GM12878 (cell line): ENCODE results near the gene NINL. TPM values are rescaled to one million over a fixed set of nuclear protein-coding genes. Genes with fewer than 3 reads are reported as not detected.

Experiments
- ATAC-seq: fragments of 200-7000 bp; cut with Tn5 transposase; 3 replicates; pipeline ENCODE4 v1.9.1; 2020; ENCODE audit warnings: mild to moderate bottlenecking, moderate library complexity
- BruUV-seq: library from RNA; stranded (reverse); fragments of 400-500 nt; replicated peaks from 2 replicates; lab custom pipeline; 2021; lab: Mats Ljungman, UMichigan
- CTCF ChIA-PET: fragments of 300-600 bp; sonication (Branson Sonifier 250); formaldehyde crosslinking; extraction: SDS; loops from one replicate; lab custom pipeline; 2021; ENCODE audit warnings: inconsistent platforms; lab: Yijun Ruan, JAX
- POLR2A ChIA-PET: fragments of 350-600 bp; formaldehyde crosslinking; extraction: SDS; loops from one replicate; lab custom pipeline; 2021; ENCODE audit warnings: inconsistent platforms; lab: Charles Lee
- RAD21 ChIA-PET: fragments of 300-600 bp; sonication (Branson Sonifier 250); formaldehyde crosslinking; loops from one replicate; lab custom pipeline; 2023; ENCODE audit warnings: antibody characterized with exemption; ENCODE audit not compliant: unreplicated experiment; lab: Charles Lee
- SMC1A ChIA-PET: fragments of 300-600 bp; sonication (Branson Sonifier 250); formaldehyde crosslinking; loops from one replicate; lab custom pipeline; 2023; ENCODE audit not compliant: unreplicated experiment, uncharacterized antibody; lab: Charles Lee
- DNase-seq: peaks from one replicate; pipeline ENCODE4 v3.0.0-alpha.2; 2011; ENCODE audit warnings: low read depth, low spot score
- FAIRE-seq: peaks from 3 replicates; lab custom pipeline; 2011; peaks lifted over from hg19 to GRCh38; lab: Jason Lieb, UNC
- H2AFZ ChIP-seq: 2 replicates; pipeline ENCODE4 v1.6.0; 2011; ENCODE audit warnings: low read depth, low read length, control low read depth; ENCODE audit not compliant: control insufficient read depth
- H3K27ac ChIP-seq: 2 replicates; pipeline ENCODE4 v1.5.1; 2011; ENCODE audit warnings: control low read depth; ENCODE audit not compliant: control insufficient read depth, insufficient read depth
- H3K27me3 ChIP-seq, 2 experiments: replicated peaks in 1 of 2; 2 replicates each; pipeline versions ENCODE4 v1.6.0 to v1.6.1; 2011; ENCODE audit warnings: low read length in 1 of 2; ENCODE audit not compliant: control insufficient read depth in 2 of 2, insufficient read depth in 2 of 2
- H3K36me3 ChIP-seq, 2 experiments: 2 replicates each; pipeline ENCODE4 v1.5.1; 2011; ENCODE audit warnings: low read length in 1 of 2; ENCODE audit not compliant: control insufficient read depth in 2 of 2, insufficient read depth in 2 of 2
- H3K4me1 ChIP-seq: 2 replicates; pipeline ENCODE4 v1.6.1; 2011; ENCODE audit warnings: mild to moderate bottlenecking, low read length, moderate library complexity, mixed read lengths; ENCODE audit not compliant: control insufficient read depth, insufficient read depth
- H3K4me2 ChIP-seq: 2 replicates; pipeline ENCODE4 v1.6.0; 2011; ENCODE audit warnings: control low read depth; ENCODE audit not compliant: control insufficient read depth, insufficient read depth
- H3K4me3 ChIP-seq: fragments of 200-600 bp; sonication (generic); 2 replicates; pipeline ENCODE4 v1.5.1; 2016
- H3K79me2 ChIP-seq: 2 replicates; pipeline ENCODE4 v1.6.0; 2011; ENCODE audit warnings: low read length; ENCODE audit not compliant: control insufficient read depth, insufficient read depth
- H3K9ac ChIP-seq: 2 replicates; pipeline ENCODE4 v1.8.0; 2011; ENCODE audit warnings: low read length, control low read depth, mixed read lengths; ENCODE audit not compliant: control insufficient read depth, insufficient read depth
- H3K9me3 ChIP-seq: replicated peaks from 3 replicates; pipeline ENCODE4 v1.5.1; 2011; ENCODE audit warnings: mild to moderate bottlenecking, low read length; ENCODE audit not compliant: control insufficient read depth, insufficient read depth
- H4K20me1 ChIP-seq: 2 replicates; pipeline ENCODE4 v1.6.0; 2011; ENCODE audit not compliant: control insufficient read depth, insufficient read depth
- CREM ChIP-seq: IDR thresholded peaks from 2 replicates; pipeline ENCODE4 v1.6.1; 2014; ENCODE audit warnings: antibody characterized with exemption, low read depth
- E2F8 ChIP-seq: fragments of 450-650 bp; IDR thresholded peaks from 2 replicates; pipeline ENCODE4 v1.6.1; 2018; ENCODE audit warnings: mild to moderate bottlenecking, low read depth, moderate library complexity; ENCODE audit not compliant: partially characterized antibody
- FOS ChIP-seq: IDR thresholded peaks from 3 replicates; pipeline ENCODE4 v1.6.1; 2011; ENCODE audit warnings: borderline replicate concordance; ENCODE audit not compliant: insufficient read length; ENCODE audit errors: extremely low read depth
- GATAD2B ChIP-seq: fragments of 450-650 bp; conservative IDR thresholded peaks from 2 replicates; pipeline ENCODE4 v1.6.1; 2017; ENCODE audit warnings: low read depth, mild to moderate bottlenecking, moderate library complexity
- IKZF1 ChIP-seq: fragments of 450-650 bp; conservative IDR thresholded peaks from 2 replicates; pipeline ENCODE4 v1.6.1; 2017; ENCODE audit warnings: antibody characterized with exemption, mild to moderate bottlenecking
- JUND ChIP-seq: IDR thresholded peaks from 2 replicates; pipeline ENCODE4 v1.6.1; 2012; ENCODE audit warnings: low read depth, mild to moderate bottlenecking, low read length, improper control_type of control experiment, moderate library complexity
- MXI1 ChIP-seq: fragments of 150-350 bp; IDR thresholded peaks from 2 replicates; pipeline ENCODE4 v1.6.1; 2011; ENCODE audit warnings: low read depth, mild to moderate bottlenecking, inconsistent platforms, low read length, improper control_type of control experiment
- NFXL1 ChIP-seq: fragments of 450-650 bp; IDR thresholded peaks from 2 replicates; pipeline ENCODE4 v1.6.1; 2017; ENCODE audit warnings: antibody characterized with exemption, mild to moderate bottlenecking, borderline replicate concordance
- NR2C1 ChIP-seq: fragments of 450-650 bp; IDR thresholded peaks from 2 replicates; pipeline ENCODE4 v1.6.1; 2017; ENCODE audit warnings: antibody characterized with exemption, mild to moderate bottlenecking, moderate library complexity
- POLR2AphosphoS2 ChIP-seq: IDR thresholded peaks from 2 replicates; pipeline ENCODE4 v1.6.1; 2011; ENCODE audit warnings: low read depth, mild to moderate bottlenecking, low read length, improper control_type of control experiment, moderate library complexity
- RBBP5 ChIP-seq: fragments of 200-600 bp; sonication (generic); conservative IDR thresholded peaks from 2 replicates; pipeline ENCODE4 v1.6.1; 2016
- SKIL ChIP-seq: fragments of 450-650 bp; IDR thresholded peaks from 2 replicates; pipeline ENCODE4 v1.6.1; 2017; ENCODE audit warnings: mild to moderate bottlenecking, low read depth, inconsistent platforms; ENCODE audit not compliant: poor library complexity, severe bottlenecking
- SMARCA5 ChIP-seq: fragments of 450-650 bp; IDR thresholded peaks from 2 replicates; pipeline ENCODE4 v1.6.1; 2017; ENCODE audit warnings: mild to moderate bottlenecking
- SRF ChIP-seq, 2 experiments: IDR thresholded peaks; 2 replicates each; pipeline ENCODE4 v1.6.1; 2011; ENCODE audit warnings: low read depth in 2 of 2, low read length in 2 of 2, mild to moderate bottlenecking in 1 of 2, moderate library complexity in 1 of 2
- ZZZ3 ChIP-seq: IDR thresholded peaks from 2 replicates; pipeline ENCODE4 v1.6.1; 2011; ENCODE audit warnings: low read depth; ENCODE audit not compliant: control insufficient read depth, insufficient read length
- WGBS: methylation state at CpG from one replicate; pipeline ENCODE4 v1.1.6; 2016; ENCODE audit warnings: low lambda C conversion rate; ENCODE audit not compliant: insufficient replicate concordance, insufficient coverage; ENCODE audit errors: missing lambda C conversion rate; 5-methylcytosine and 5-hydroxymethylcytosine counted together
- in situ Hi-C: fragments of 300-500 bp; cut with MboI; formaldehyde crosslinking; loops from 9 replicates; pipeline ENCODE4 v1.14.3; 2018; ENCODE audit warnings: mixed read lengths
- intact Hi-C: fragments of 100-400 bp; cut with micrococcal nuclease; formaldehyde crosslinking; loops from one replicate; pipeline ENCODE4 v1.14.2; 2022; ENCODE audit not compliant: unreplicated experiment
- polyA plus RNA-seq, 11 experiments: library from polyadenylated mRNA; depleted of rRNA in 4 of 11; unstranded in 6 of 11; stranded (reverse) in 5 of 11; fragments of >200 nt; fragmentation: Nextera tagmentation in 4 of 11; fragmentation: Illumina TruSeq in 1 of 11; extraction: Ambion mirVana in 4 of 11; extraction: Trizol in 1 of 11; gene quantifications; 1 replicate in 1 of 11; 2 replicates in 10 of 11; pipeline versions ENCODE4 v1.2.1 to v1.2.3, GENCODE V29; 2011 to 2016; ENCODE audit warnings: inconsistent platforms in 2 of 11, missing spikeins in 2 of 11, low read depth in 1 of 11
- total RNA-seq, 4 experiments: library from RNA; depleted of rRNA in 3 of 4; stranded (reverse); fragments of >200 nt in 3 of 4; fragmentation: Illumina TruSeq in 1 of 4; extraction: Trizol in 1 of 4; gene quantifications; 2 replicates each; pipeline versions ENCODE4 v1.2.1 to v1.2.3, GENCODE V29; 2013 to 2021
- TF ChIP-seq, protein P1 (sequence below): fragments of 450-650 bp; IDR thresholded peaks from 2 replicates; pipeline ENCODE4 v1.6.1; 2014; ENCODE audit warnings: mild to moderate bottlenecking
- TF ChIP-seq, protein P2 (sequence below): fragments of 450-650 bp; IDR thresholded peaks from 2 replicates; pipeline ENCODE4 v1.6.1; 2016; ENCODE audit warnings: mild to moderate bottlenecking

NINL gene
- total and polyA plus RNA-seq, 10 of the 15 experiments (the other 5 are each of a cell fraction or from before 2014, with no cell fraction given), result 0.04 to 0.77 (median 0.23) TPM; not detected in 1

- BruUV-seq, result no TSS peak
- 52% methylated on average over 15 of the region's 19 CpGs for WGBS
- FAIRE-seq (no peak), ATAC-seq (no peak), DNase-seq (no peak)
- no peak overlapping the region for H3K9ac ChIP-seq
- no peaks in the 10 kb centered on the region for H3K4me1 ChIP-seq
- CTCF ChIA-PET, result no interaction called here
- SMC1A ChIA-PET, result no interaction called here
- H3K27ac ChIP-seq, result no peak overlapping the region
- no peaks in the 10 kb centered on the region for H3K36me3 ChIP-seq
- no peaks in the 10 kb centered on the region for H4K20me1 ChIP-seq
- intact Hi-C loops, result no loop called here
- H3K79me2 ChIP-seq, result no peaks in the 10 kb centered on the region
- no peak overlapping the region for H3K4me2 ChIP-seq
- H2AFZ ChIP-seq, result no peak overlapping the region
- POLR2A ChIA-PET, result no interaction called here
- H3K27me3 ChIP-seq, result no peaks in the 10 kb centered on the region; a peak in 1 of 4 replicates
- H3K4me3 ChIP-seq, result no peak overlapping the region
- in situ Hi-C loops, result loop anchor here (10.0 kb wide), 1 partner anchor 54 kb away; no protein-coding TSS in a partner anchor
- RAD21 ChIA-PET, result no interaction called here
- H3K9me3 ChIP-seq, result no peaks in the 10 kb centered on the region
- no peak for TF ChIP-seq NFXL1
- TF ChIP-seq, protein P1, sequence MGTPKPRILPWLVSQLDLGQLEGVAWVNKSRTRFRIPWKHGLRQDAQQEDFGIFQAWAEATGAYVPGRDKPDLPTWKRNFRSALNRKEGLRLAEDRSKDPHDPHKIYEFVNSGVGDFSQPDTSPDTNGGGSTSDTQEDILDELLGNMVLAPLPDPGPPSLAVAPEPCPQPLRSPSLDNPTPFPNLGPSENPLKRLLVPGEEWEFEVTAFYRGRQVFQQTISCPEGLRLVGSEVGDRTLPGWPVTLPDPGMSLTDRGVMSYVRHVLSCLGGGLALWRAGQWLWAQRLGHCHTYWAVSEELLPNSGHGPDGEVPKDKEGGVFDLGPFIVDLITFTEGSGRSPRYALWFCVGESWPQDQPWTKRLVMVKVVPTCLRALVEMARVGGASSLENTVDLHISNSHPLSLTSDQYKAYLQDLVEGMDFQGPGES, result no peak
- TF ChIP-seq SRF (IDR thresholded peaks at IDR 0.05; ENCODE audit: low read depth in 2 of 2, low read length in 2 of 2), result no peak
- TF ChIP-seq FOS, result no peak
- TF ChIP-seq IKZF1, result no peak
- no peak for TF ChIP-seq SMARCA5
- TF ChIP-seq E2F8, result no peak
- no peak for TF ChIP-seq GATAD2B
- no peak for TF ChIP-seq MXI1
- no peak for TF ChIP-seq SKIL
- TF ChIP-seq JUND, result no peak
- TF ChIP-seq, protein P2, sequence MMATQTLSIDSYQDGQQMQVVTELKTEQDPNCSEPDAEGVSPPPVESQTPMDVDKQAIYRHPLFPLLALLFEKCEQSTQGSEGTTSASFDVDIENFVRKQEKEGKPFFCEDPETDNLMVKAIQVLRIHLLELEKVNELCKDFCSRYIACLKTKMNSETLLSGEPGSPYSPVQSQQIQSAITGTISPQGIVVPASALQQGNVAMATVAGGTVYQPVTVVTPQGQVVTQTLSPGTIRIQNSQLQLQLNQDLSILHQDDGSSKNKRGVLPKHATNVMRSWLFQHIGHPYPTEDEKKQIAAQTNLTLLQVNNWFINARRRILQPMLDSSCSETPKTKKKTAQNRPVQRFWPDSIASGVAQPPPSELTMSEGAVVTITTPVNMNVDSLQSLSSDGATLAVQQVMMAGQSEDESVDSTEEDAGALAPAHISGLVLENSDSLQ, result no peak
- no peak for TF ChIP-seq ZZZ3
- TF ChIP-seq NR2C1, result no peak
- TF ChIP-seq RBBP5, result no peak
- TF ChIP-seq POLR2AphosphoS2, result no peak
- no peak for TF ChIP-seq CREM
These were observed 124.6 kb downstream of the NINL start for GRCh38 chr20:25460566-25461280.
